HepG2 (cell line): Measurements from ENCODE around the gene SARNP. TPM values are rescaled to one million over a fixed set of nuclear protein-coding genes. Genes with fewer than 3 reads are reported as not detected.

Source experiments
- CREB1 ChIP-seq, 2 experiments: fragments of 450-650 bp in 1 of 2; IDR thresholded peaks; 2 replicates each; pipeline ENCODE4 v1.6.1; 2016 to 2017; ENCODE audit warnings: control low read depth in 1 of 2, mild to moderate bottlenecking in 1 of 2, missing compliant biosample characterization in 1 of 2, missing genetic modification characterization in 1 of 2
- GATAD2A ChIP-seq: IDR thresholded peaks from 2 replicates; pipeline ENCODE4 v1.6.1; 2016
- MXD3 ChIP-seq: IDR thresholded peaks from 2 replicates; pipeline ENCODE4 v1.6.1; 2016; ENCODE audit warnings: mild to moderate bottlenecking, missing biosample characterization, missing genetic modification reagents
- REXO4 ChIP-seq: sonication (generic); formaldehyde crosslinking; IDR thresholded peaks from 2 replicates; pipeline ENCODE4 v1.8.0; 2022; ENCODE audit warnings: missing genetic modification reagents, mild to moderate bottlenecking, borderline replicate concordance
- SALL2 ChIP-seq: sonication (generic); formaldehyde crosslinking; IDR thresholded peaks from 2 replicates; pipeline ENCODE4 v1.8.1; 2023; ENCODE audit warnings: mild to moderate bottlenecking, missing genetic modification reagents, inconsistent platforms
- SOX6 ChIP-seq, 2 experiments: fragments of 450-650 bp in 1 of 2; sonication (generic) in 1 of 2; formaldehyde crosslinking in 1 of 2; IDR thresholded peaks; 2 replicates each; pipeline versions ENCODE4 v1.4.0 to v1.6.1; 2017 to 2020; ENCODE audit warnings: antibody characterized with exemption in 1 of 2, mild to moderate bottlenecking in 1 of 2, missing genetic modification reagents in 1 of 2
- STAG1 ChIP-seq: sonication (generic); formaldehyde crosslinking; IDR thresholded peaks from 2 replicates; pipeline ENCODE4 v1.4.0; 2020; ENCODE audit warnings: missing genetic modification reagents
- TEAD2 ChIP-seq: sonication (generic); formaldehyde crosslinking; IDR thresholded peaks from 2 replicates; pipeline ENCODE4 v1.9.0; 2021; ENCODE audit warnings: missing genetic modification reagents
- TEAD3 ChIP-seq: optimal IDR thresholded peaks from 2 replicates; pipeline ENCODE3; 2016; ENCODE audit warnings: borderline replicate concordance
- TFE3 ChIP-seq: IDR thresholded peaks from 2 replicates; pipeline ENCODE4 v1.6.1; 2016
- ZBTB38 ChIP-seq: sonication (generic); formaldehyde crosslinking; IDR thresholded peaks from 2 replicates; pipeline ENCODE4 v1.5.1; 2020; ENCODE audit warnings: mild to moderate bottlenecking, missing genetic modification reagents
- ZBTB49 ChIP-seq: sonication (generic); formaldehyde crosslinking; IDR thresholded peaks from 2 replicates; pipeline ENCODE4 v1.4.0; 2020; ENCODE audit warnings: missing genetic modification reagents, borderline replicate concordance
- ZNF441 ChIP-seq: sonication (generic); formaldehyde crosslinking; IDR thresholded peaks from 2 replicates; pipeline ENCODE4 v1.7.0; 2021; ENCODE audit warnings: missing genetic modification reagents, borderline replicate concordance
- ZNF75D ChIP-seq: sonication (generic); formaldehyde crosslinking; IDR thresholded peaks from 2 replicates; pipeline ENCODE4 v1.8.1; 2023; ENCODE audit warnings: missing genetic modification reagents, mild to moderate bottlenecking, borderline replicate concordance
- ZNF83 ChIP-seq: sonication (generic); formaldehyde crosslinking; IDR thresholded peaks from 2 replicates; pipeline ENCODE4 v1.4.0; 2020; ENCODE audit warnings: missing genetic modification reagents, mild to moderate bottlenecking, borderline replicate concordance
- ZNF841 ChIP-seq: sonication (generic); formaldehyde crosslinking; IDR thresholded peaks from 2 replicates; pipeline ENCODE4 v1.8.1; 2023; ENCODE audit warnings: missing genetic modification reagents, borderline replicate concordance
- ZXDC ChIP-seq: sonication (generic); formaldehyde crosslinking; IDR thresholded peaks from 2 replicates; pipeline ENCODE4 v1.5.0; 2020; ENCODE audit warnings: mild to moderate bottlenecking, missing genetic modification reagents
- polyA plus RNA-seq, 8 experiments: library from polyadenylated mRNA; depleted of rRNA in 3 of 8; stranded (reverse) in 7 of 8; unstranded in 1 of 8; fragments of >200 nt; fragmentation: Illumina TruSeq in 4 of 8; extraction: Trizol in 4 of 8; gene quantifications; 2 replicates each; pipeline versions ENCODE4 v1.2.1 to v1.2.3, GENCODE V29; 2011 to 2016; ENCODE audit warnings: low read depth in 4 of 8, missing spikeins in 1 of 8, mixed read lengths in 1 of 8; ENCODE audit not compliant: insufficient read depth in 1 of 8
- total RNA-seq, 5 experiments: library from RNA; depleted of rRNA; stranded (reverse); fragments of >200 nt; fragmentation: Illumina TruSeq; extraction: Trizol; gene quantifications; 2 replicates each; pipeline ENCODE4 v1.2.3, GENCODE V29; 2016; ENCODE audit warnings: low read depth in 1 of 5
- TF ChIP-seq, protein P1 (sequence below): IDR thresholded peaks from 2 replicates; pipeline ENCODE4 v1.6.1; 2016; ENCODE audit warnings: control low read depth

SARNP gene
- total and polyA plus RNA-seq, 2 of the 13 experiments (the other 11 are each of a cell fraction or from before 2014, with no cell fraction given): 59.0 to 95.4 TPM

DNA sequence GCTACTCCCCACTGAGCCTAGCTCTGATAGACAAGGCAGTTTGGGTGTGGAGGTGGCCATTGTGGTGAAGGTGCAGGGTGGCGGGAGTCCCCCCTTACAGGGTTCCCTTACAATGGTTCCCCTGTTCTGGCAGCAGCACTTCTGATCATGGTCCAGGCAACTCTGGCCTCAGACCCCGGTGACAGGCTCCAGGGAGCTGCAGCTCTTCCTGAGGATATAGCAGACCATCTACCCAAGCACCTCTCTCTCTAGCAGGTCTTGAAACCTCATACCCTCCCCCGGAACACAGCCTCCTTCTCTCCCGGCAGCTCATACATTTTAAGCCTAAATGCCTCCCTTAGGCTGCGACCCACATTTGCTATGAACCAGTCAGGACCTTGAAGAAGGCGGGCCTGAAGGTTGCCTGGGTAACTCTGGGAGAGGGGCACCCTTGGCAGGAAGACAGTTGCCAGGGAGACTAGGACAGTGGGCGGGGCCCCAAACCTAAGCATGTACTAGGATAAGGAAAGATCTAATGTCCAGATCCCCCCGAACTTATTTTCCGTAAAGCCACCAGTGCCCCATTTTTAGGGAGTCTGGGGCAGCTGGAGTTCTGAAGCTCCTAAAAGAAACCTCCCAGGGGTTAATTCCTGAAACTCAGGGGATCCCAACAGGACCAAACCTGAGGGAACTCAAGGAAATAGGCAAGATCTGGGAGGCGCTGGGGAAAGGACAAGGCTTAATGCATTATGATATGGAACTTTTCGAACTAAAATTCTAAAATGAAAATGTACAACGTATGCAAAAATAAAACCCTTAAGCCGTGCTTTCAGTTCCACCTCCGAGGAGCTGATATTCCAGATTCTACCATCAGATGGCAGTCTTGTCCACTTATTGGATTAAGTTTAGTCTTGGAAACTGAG lies 79.2 kb downstream of the SARNP start (continued):
- no peak for TF ChIP-seq ZBTB49 (CRISPR knock-in tag)
- no peak for TF ChIP-seq ZNF75D (CRISPR knock-in tag)
- TF ChIP-seq SOX6 (IDR thresholded peaks at IDR 0.05): no peak
- TF ChIP-seq SOX6 (CRISPR knock-in tag; IDR thresholded peaks at IDR 0.05): no peak
- TF ChIP-seq GATAD2A: no peak
- peak; percentile 34 for TF ChIP-seq TEAD3
- TF ChIP-seq STAG1 (CRISPR knock-in tag): peak; percentile 86
- TF ChIP-seq ZBTB38: no peak
- TF ChIP-seq ZNF441 (CRISPR knock-in tag): no peak
- TF ChIP-seq REXO4 (CRISPR knock-in tag): no peak
- no peak for TF ChIP-seq ZNF841 (CRISPR knock-in tag)
- TF ChIP-seq CREB1 (IDR thresholded peaks at IDR 0.05): no peak
- 0 out of 2 replicates have a peak, but pooled peaks have one; percentile 17 for TF ChIP-seq CREB1 (CRISPR knock-in tag; IDR thresholded peaks at IDR 0.05)
- TF ChIP-seq, protein P1, sequence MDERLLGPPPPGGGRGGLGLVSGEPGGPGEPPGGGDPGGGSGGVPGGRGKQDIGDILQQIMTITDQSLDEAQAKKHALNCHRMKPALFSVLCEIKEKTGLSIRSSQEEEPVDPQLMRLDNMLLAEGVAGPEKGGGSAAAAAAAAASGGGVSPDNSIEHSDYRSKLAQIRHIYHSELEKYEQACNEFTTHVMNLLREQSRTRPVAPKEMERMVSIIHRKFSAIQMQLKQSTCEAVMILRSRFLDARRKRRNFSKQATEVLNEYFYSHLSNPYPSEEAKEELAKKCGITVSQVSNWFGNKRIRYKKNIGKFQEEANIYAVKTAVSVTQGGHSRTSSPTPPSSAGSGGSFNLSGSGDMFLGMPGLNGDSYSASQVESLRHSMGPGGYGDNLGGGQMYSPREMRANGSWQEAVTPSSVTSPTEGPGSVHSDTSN (CRISPR knock-in tag): no peak
- no peak for TF ChIP-seq TEAD2 (CRISPR knock-in tag)
- no peak for TF ChIP-seq ZXDC (CRISPR knock-in tag)
- no peak for TF ChIP-seq SALL2 (CRISPR knock-in tag)
- TF ChIP-seq ZNF83: no peak
- no peak for TF ChIP-seq MXD3 (CRISPR knock-in tag)
- no peak for TF ChIP-seq TFE3 (CRISPR knock-in tag)
